Measurements from ENCODE around the gene ADGRF3. TPM values are rescaled to one million over a fixed set of nuclear protein-coding genes. Genes with fewer than 3 reads are reported as not detected.

Gene ADGRF3
- total and polyA plus RNA-seq, 9 of the 15 experiments (the other 6 are each of a cell fraction or from before 2014, with no cell fraction given), result 0.04 to 0.54 (median 0.16) TPM; not detected in 2

DNA sequence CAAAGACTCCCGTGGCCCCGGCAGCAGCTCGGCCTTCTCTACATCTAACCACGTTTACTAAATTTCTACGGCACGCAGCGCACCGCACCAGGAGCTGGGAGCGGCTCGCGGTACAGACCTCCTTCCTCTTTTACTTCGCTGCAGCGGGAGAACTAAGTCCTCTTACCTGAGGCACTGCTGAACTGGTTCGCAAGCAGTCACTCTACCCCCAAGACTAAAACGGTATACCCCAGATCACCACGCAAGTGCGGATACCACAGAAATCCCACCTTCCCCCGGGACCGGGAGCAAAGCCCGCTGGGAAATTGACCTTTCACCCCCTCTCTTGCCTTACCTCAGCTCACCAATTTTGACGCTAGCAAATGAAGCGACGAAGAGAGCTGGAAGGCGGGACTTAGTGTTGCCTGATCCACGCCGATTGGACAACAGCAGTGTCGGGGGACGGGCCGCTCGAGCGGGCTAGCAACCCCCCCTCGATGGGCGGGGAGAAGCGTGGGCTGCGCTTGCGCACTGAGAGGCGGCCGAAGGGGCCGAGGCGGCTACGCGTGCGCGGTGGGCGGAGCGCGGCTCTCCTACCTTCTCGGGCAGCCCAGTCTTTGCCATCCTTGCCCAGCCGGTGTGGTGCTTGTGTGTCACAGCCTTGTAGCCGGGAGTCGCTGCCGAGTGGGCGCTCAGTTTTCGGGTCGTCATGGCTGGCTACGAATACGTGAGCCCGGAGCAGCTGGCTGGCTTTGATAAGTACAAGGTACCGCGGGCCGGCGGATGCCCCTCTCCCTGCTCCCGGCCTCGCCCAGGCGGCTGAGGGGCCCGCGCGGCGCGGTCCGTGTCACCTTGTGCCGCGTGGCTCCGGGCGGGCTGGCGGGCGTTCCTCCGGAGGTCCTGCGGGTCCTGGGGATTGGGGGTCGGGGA is 790 bp downstream of the ADGRF3 start, which contains the start of gene SELENOI (continued):
- TF ChIP-seq TARDBP (IDR thresholded peaks at IDR 0.05), result 0 out of 2 replicates have a peak, but pooled peaks have one; percentile 21
- TF ChIP-seq CCNT2 (IDR thresholded peaks at IDR 0.05; ENCODE audit: borderline replicate concordance, extremely low read depth, insufficient read length, low read depth, low read length), result peak; percentile 66
- TF ChIP-seq CEBPB (tag; IDR thresholded peaks at IDR 0.05), result no peak
- no peak for TF ChIP-seq XRCC3 (IDR thresholded peaks at IDR 0.05)
- TF ChIP-seq DACH1 (IDR thresholded peaks at IDR 0.05; ENCODE audit: partially characterized antibody), result no peak
- TF ChIP-seq ZNF584 (CRISPR knock-in tag; IDR thresholded peaks at IDR 0.05; ENCODE audit: low read depth), result no peak
- TF ChIP-seq ZNF76 (CRISPR knock-in tag; IDR thresholded peaks at IDR 0.05; ENCODE audit: borderline replicate concordance), result 0 out of 2 replicates have a peak, but pooled peaks have one; percentile 29
- TF ChIP-seq KDM5B (IDR thresholded peaks at IDR 0.05; ENCODE audit: insufficient replicate concordance, low read depth, low read length), result peak; percentile 84
- no peak; the same call in 1 of the 2 replicates for TF ChIP-seq ZNF197 (CRISPR knock-in tag; IDR thresholded peaks at IDR 0.05; ENCODE audit: low read depth)
- no peak for TF ChIP-seq ZSCAN29 (IDR thresholded peaks at IDR 0.05)
- TF ChIP-seq, protein P1, sequence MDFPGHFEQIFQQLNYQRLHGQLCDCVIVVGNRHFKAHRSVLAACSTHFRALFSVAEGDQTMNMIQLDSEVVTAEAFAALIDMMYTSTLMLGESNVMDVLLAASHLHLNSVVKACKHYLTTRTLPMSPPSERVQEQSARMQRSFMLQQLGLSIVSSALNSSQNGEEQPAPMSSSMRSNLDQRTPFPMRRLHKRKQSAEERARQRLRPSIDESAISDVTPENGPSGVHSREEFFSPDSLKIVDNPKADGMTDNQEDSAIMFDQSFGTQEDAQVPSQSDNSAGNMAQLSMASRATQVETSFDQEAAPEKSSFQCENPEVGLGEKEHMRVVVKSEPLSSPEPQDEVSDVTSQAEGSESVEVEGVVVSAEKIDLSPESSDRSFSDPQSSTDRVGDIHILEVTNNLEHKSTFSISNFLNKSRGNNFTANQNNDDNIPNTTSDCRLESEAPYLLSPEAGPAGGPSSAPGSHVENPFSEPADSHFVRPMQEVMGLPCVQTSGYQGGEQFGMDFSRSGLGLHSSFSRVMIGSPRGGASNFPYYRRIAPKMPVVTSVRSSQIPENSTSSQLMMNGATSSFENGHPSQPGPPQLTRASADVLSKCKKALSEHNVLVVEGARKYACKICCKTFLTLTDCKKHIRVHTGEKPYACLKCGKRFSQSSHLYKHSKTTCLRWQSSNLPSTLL (IDR thresholded peaks at IDR 0.05), result no peak
- peak; percentile 78 for TF ChIP-seq ASH1L (IDR thresholded peaks at IDR 0.05; ENCODE audit: borderline replicate concordance, low read depth, partially characterized antibody)
- no peak for TF ChIP-seq MCM2 (IDR thresholded peaks at IDR 0.05; ENCODE audit: low read depth)
- peak in 1 of 2 experiments; percentile 75; a peak in 2 of 4 replicates for TF ChIP-seq TEAD1 (CRISPR knock-in tag; IDR thresholded peaks at IDR 0.05)
